Erythroblast (primary cell): ENCODE measurements around the gene GAPDHS.

Experiments used
- GATA1 ChIP-seq: IDR thresholded peaks from 2 replicates; pipeline ENCODE4 v1.6.1; 2011; ENCODE audit warnings: low read depth, mild to moderate bottlenecking, control low read depth, low read length, moderate library complexity
- POLR2A ChIP-seq: IDR thresholded peaks from 2 replicates; pipeline ENCODE4 v1.6.1; 2011; ENCODE audit warnings: mild to moderate bottlenecking, low read length

GRCh38 chr19:35509018-35509652 lies 24.1 kb upstream of the GAPDHS start:
- TF ChIP-seq GATA1 (no peak), POLR2A (no peak)
